ENCODE data around the gene REEP6. TPM values are rescaled to one million over a fixed set of nuclear protein-coding genes. Genes with fewer than 3 reads are reported as not detected.

Gene REEP6
- total and polyA plus RNA-seq, 2 donors (not counting 3 experiments of a cell fraction or from before 2014, with no cell fraction given) = 1.3 to 1.5 TPM

DNA sequence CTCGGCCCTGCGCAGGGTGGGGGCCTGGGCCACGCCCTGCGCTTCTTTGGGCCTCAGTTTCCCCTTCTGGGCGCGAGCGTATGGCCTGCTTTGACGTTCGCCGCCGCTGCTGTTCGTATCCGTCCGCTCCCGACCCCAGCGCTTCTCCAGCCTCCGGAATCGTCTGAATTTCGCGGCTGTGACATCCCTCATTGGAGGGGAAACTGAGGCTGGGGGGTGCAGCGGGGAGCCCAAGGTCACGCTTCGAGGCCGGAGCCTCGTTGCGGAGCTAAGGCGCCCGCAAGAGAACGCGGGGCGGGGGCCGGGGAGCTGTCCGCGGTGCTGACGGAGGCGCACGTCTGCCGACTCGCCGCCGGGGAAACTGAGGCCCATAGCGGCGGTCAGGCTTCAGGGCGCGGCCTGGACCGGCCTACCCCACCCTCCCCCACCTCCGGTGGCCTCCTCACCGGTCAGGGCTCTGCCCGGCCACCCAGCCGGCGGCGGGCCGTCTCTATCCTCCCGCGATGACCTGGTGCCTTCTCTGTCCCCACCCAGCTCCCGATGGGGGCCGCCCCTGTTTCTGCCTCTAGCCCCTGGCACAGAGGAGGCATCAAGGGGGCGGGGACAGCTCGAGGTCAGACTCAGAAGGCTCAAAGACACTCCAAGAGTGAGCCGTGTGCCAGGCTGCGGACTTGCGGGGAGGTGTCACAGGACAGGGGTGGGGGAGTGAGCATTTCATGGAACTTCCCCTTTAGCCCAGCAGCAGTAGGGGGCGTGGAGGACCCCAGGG, 44.1 kb upstream of the REEP6 start:
- peaks cover 27 to 39% of the 10 kb centered on the region in 2 experiments for H3K27me3 ChIP-seq (ENCODE audit: control insufficient read depth in 2 of 2, insufficient read depth in 2 of 2, low read length in 2 of 2)
- no TSS peak for BruUV-seq (replicated peaks)
- H4K20me1 ChIP-seq (replicated peaks; ENCODE audit: control insufficient read depth, extremely low read depth, insufficient read depth, low read length) = no peaks in the 10 kb centered on the region
- ChIA-PET CTCF (interaction anchor here (1.0 kb wide), 1 partner anchor 20 kb away, joined by 4 read pairs; no protein-coding TSS in a partner anchor), POLR2A (no interaction called here)
- H3K9me1 ChIP-seq (replicated peaks; ENCODE audit: control insufficient read depth, extremely low read depth, insufficient read depth, low read length) = no peaks in the 10 kb centered on the region
- no peak overlapping the region for H3K4me2 ChIP-seq (ENCODE audit: insufficient read depth, low read length)
- peaks cover 3 to 5% of the 10 kb centered on the region in 2 experiments for H3K36me3 ChIP-seq (ENCODE audit: control insufficient read depth in 2 of 2, extremely low read depth in 1 of 2, insufficient read depth in 2 of 2, low read length in 2 of 2)
- no peak overlapping the region for H3K4me3 ChIP-seq (replicated peaks in 1 of 3; ENCODE audit: insufficient read depth in 1 of 3, low read depth in 1 of 3, low read length in 3 of 3)
- H2AFZ ChIP-seq (ENCODE audit: low read depth, low read length) = no peak overlapping the region
- H3K79me2 ChIP-seq (ENCODE audit: control insufficient read depth, insufficient read depth, low read length) = peaks cover 1% of the 10 kb centered on the region
- no peak overlapping the region for H3K27ac ChIP-seq (ENCODE audit: insufficient read depth, low read depth, low read length)
- intact Hi-C loops (cut with micrococcal nuclease) (no loop called here), dilution Hi-C loops (cut with MboI; ENCODE audit: extremely low pct_ligation_motif_present, low sequenced_read_pairs) (no loop called here)
- H3K9ac ChIP-seq (replicated peaks; ENCODE audit: extremely low read depth, insufficient read depth, low read length) = no peak overlapping the region
- H3K9me3 ChIP-seq (replicated peaks; ENCODE audit: control insufficient read depth, insufficient read depth, low read length) = no peaks in the 10 kb centered on the region
- DNase-seq (ENCODE audit: low read depth, low spot score) = no peak
- TF ChIP-seq CTCF (IDR thresholded peaks at IDR 0.05; ENCODE audit: extremely low read depth in 1 of 2, insufficient read depth in 1 of 2, low read depth in 1 of 2, low read length in 2 of 2) (no peak), MAX (IDR thresholded peaks at IDR 0.05; ENCODE audit: insufficient read depth, insufficient read length) (no peak), POLR2A (IDR thresholded peaks at IDR 0.05; ENCODE audit: low read depth, low read length) (no peak), POLR2AphosphoS5 (IDR thresholded peaks at IDR 0.05; ENCODE audit: insufficient read depth, low read depth, low read length) (no peak), MYC (IDR thresholded peaks at IDR 0.05; ENCODE audit: low read depth, low read length) (no peak), GATA2 (IDR thresholded peaks at IDR 0.05; ENCODE audit: insufficient read depth, insufficient read length, low read depth, low read length) (no peak), EZH2 (IDR thresholded peaks at IDR 0.05; ENCODE audit: borderline replicate concordance, low read depth, low read length, severe bottlenecking) (peak; percentile 99), FOS (IDR thresholded peaks at IDR 0.05; ENCODE audit: borderline replicate concordance, insufficient read depth, low read length) (no peak)
- no peaks in the 10 kb centered on the region for H3K4me1 ChIP-seq (ENCODE audit: control insufficient read depth, extremely low read depth, insufficient read depth, low read length)
- no peak for FAIRE-seq
